ENCODE results near the gene EYS.
"Not testable (repeated sequence)": the region's sequence is repeated elsewhere in the genome, so short reads cannot be mapped to it uniquely, and the experiment has no call there.

The EYS gene

GRCh38 chr6:65452333-65452732 lies 254.7 kb downstream of the EYS start:
- DNase-seq (ENCODE audit: low read depth in 2 of 2) = no peak

DNA sequence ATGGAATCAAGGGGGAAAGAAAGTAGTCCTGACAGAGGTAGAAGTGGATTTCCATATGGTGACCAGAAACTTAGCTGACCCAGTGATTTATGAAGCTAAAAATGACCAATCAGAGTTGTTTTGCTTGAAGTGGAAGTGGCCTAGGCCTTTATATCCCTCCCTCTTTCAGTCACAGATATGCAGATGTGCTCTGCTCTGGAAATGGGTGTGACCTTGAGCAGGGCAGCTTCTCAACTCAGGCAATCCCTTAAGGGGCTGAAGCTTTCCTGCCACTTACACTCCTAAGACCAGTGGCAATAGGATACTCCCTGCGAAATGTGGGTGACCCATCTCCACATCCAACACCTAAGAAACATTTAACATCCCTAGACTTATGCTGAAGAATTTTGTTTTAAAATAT lies 256.6 kb downstream of the EYS start:
- no peak for DNase-seq (ENCODE audit: low read depth in 2 of 2)

- no peak for DNase-seq (ENCODE audit: low read depth in 2 of 2)
Observed at GRCh38 chr6:65449926-65450325, 257.1 kb downstream of the EYS start.

- no peak for DNase-seq (ENCODE audit: low read depth in 2 of 2)
Observed at GRCh38 chr6:65448866-65449265, 258.2 kb downstream of the EYS start.

- DNase-seq (ENCODE audit: low read depth in 2 of 2) = no peak
Observed at GRCh38 chr6:65436281-65436680, 270.7 kb downstream of the EYS start.

GRCh38 chr6:65416621-65417020 lies 290.4 kb downstream of the EYS start:
- no peak for DNase-seq (ENCODE audit: low read depth in 2 of 2)

- DNase-seq (ENCODE audit: low read depth in 2 of 2) = no peak
Observed at GRCh38 chr6:65410309-65410708, 296.7 kb downstream of the EYS start.

GRCh38 chr6:65402564-65402963 lies 304.5 kb downstream of the EYS start:
- no peak for DNase-seq (ENCODE audit: low read depth in 2 of 2)

- DNase-seq (ENCODE audit: low read depth in 2 of 2) = no peak
Observed at GRCh38 chr6:65399355-65400084, 307.5 kb downstream of the EYS start.

DNA sequence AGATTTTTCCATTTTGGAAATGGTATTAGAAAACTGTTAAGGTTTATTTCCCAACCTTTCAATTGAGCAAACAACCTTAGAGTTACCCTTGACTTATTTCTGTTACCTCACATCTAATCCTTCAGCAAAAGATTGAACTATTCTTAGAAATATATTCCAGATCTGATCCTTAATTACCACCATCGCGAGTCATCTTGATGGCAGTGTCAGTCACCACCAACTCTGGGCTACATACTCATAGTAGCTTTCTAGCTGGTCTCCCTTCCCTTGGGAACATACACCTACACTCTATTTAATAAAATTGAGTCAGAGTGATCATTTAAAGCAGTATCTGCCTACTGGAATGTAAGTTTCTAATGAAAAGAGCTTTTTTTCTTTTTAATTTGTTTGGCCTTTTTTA lies 308.2 kb downstream of the EYS start:
- no peak for DNase-seq (ENCODE audit: low read depth in 2 of 2)

DNA sequence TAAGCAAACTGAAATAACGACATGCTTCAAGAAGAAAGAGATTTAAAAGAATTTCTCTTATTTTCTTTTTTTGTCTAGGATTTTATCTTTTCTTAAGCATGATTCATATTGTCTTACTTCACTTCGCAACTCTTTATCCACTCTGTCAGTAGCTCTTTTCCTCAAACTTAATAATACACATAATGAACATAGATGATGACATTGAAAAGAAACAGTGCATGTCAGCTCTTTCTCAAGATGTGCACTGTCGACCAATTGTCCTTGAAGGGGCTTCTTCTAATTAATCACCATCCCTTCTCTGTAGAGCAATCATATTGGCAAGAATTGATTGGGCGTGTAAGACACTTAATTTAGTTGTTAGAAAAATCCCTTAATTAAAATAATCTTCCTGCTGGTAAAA lies 356.5 kb downstream of the EYS start:
- no peak for DNase-seq (ENCODE audit: low read depth in 2 of 2)

DNA sequence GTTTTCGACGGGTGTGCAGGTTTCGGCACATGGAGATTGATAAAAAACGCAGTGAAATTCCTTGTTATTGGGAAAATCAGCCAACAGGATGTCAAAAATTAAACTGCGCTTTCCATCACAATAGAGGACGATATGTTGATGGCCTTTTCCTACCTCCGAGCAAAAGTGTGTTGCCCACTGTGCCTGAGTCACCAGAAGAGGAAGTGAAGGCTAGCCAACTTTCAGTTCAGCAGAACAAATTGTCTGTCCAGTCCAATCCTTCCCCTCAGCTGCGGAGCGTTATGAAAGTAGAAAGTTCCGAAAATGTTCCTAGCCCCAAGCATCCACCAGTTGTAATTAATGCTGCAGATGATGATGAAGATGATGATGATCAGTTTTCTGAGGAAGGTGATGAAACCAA lies 404.4 kb downstream of the EYS start:
- not testable (repeated sequence) for DNase-seq (ENCODE audit: low read depth in 2 of 2)

- no peak for DNase-seq (ENCODE audit: low read depth in 2 of 2)
Observed at GRCh38 chr6:65299236-65299635, 407.8 kb downstream of the EYS start.

DNA sequence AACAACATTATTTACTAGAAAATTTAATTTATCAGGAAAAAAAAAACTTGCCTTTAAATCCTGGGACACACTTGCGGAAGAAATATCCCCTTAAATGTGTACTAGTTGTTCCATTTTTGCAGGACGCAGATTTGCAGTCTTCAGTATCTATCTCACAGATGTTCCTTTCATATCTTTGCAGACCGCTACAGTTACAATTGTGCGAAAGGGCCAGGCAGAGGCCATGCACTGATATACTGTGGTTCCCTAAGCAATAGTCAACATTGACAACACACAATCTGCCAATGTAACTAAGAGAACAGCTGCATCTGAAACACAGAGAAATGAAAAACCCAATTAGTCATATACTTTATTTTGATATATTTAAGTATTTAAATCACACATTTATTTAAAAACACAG lies 411.2 kb downstream of the EYS start:
- DNase-seq (ENCODE audit: low read depth in 2 of 2) = no peak

GRCh38 chr6:65289491-65289890 lies 417.5 kb downstream of the EYS start:
- DNase-seq (ENCODE audit: low read depth in 2 of 2) = peak; percentile 1 to 3

GRCh38 chr6:65285275-65285674 lies 421.8 kb downstream of the EYS start:
- DNase-seq (ENCODE audit: low read depth in 2 of 2) = no peak

DNA sequence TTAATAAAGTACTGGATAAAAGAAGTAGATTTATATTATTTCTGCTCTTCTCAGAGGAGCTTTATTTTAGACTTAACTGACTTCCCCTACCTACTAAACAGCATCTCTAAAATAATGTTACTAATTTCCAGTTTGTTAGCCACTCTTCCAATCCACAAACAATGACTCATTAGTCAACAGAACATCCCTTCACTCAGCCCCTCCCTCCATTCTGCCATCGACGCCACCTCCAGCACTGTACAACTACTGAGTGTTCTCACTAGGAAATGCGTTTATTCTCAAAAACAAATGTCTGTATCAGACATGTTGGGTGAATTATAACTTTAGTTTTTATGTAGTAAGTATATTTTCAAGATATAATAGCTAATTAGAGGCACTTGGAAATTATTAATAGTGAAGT lies 427.0 kb downstream of the EYS start:
- DNase-seq (ENCODE audit: low read depth in 2 of 2) = no peak

DNA sequence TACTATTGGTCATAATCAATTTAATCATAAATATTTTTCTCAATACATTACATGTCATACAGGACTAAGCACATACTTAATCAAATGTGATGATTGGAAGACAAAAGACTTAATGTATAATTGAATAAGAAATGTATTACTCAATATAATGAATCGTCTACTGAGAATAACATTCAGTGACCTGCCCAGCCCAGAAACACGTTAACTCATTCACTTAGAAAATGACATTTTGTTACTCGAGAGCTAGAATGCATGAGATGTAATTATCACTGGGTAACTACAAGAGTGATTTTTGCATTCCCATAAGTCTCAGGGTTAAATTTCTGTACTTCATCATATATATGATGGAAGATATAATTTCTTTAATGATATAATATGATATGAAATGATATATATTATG lies 444.8 kb downstream of the EYS start:
- no peak for DNase-seq (ENCODE audit: low read depth in 2 of 2)

DNA sequence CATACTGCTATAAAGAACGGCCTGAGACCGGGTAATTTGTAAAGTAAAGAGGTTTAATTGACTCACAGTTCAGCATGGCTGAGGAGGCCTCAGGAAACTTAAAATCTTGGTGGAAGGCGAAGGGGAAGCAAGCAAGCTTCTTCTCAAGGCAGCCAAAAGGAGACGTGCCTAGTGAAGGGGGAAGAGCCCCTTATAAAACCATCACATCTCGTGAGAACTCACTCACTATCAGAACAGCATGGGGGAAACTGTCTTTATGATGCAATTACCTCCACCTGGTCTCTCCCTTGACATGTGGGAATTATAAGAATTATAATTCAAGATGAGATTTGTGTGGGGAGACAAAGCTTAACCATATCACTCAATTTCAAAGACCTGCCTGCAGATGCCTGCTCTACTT lies 447.0 kb downstream of the EYS start:
- DNase-seq (ENCODE audit: low read depth in 2 of 2) = no peak

GRCh38 chr6:65259059-65259458 lies 448.0 kb downstream of the EYS start:
- no peak for DNase-seq (ENCODE audit: low read depth in 2 of 2)

GRCh38 chr6:65253041-65253440 lies 454.0 kb downstream of the EYS start:
- DNase-seq (ENCODE audit: low read depth in 2 of 2) = no peak

GRCh38 chr6:65248101-65248610 lies 458.9 kb downstream of the EYS start:
- DNase-seq (ENCODE audit: low read depth in 2 of 2) = no peak

DNA sequence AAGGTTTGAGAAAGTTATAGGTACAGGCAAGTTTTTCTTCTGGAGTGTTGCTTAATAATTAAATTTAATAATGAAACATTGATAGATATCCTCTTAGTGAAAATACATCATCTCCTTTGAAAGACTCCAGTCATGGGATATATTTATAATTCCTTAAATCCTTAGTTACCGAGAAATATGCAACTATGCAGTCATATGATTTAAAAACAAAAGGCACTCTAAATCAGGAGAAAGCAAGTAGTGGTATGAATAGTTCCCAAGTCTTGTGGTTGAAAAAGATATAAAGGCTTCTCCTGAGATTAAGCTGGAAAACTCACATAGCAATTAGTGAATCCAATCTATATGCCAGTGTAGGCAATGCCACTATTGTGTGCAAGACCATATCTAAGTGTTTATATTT lies 475.4 kb downstream of the EYS start:
- no peak for DNase-seq (ENCODE audit: low read depth in 2 of 2)

DNA sequence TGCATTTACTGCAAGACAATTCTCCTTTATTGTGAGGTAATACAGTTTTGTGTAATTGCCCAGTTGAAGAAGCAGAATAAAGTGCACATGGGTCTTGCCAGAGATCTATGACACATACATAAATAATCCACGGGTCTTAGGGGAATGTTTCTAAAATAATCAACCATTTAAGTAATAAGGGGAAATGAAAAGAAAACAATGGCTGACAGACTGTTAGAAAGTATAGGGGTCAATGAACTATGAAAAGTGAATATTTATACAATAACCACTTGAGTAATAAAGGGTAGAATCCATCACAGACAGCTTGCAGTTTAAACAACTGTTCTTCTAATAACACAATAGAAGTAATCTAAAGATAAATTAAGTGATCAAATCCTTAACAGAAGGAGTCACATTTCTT lies 477.2 kb downstream of the EYS start:
- DNase-seq (ENCODE audit: low read depth in 2 of 2) = no peak

All from fibroblast of skin of left biceps (primary cell).